GM12878 (cell line): Measurements from ENCODE around the gene DIS3L2. TPM values are rescaled to one million over a fixed set of nuclear protein-coding genes. Genes with fewer than 3 reads are reported as not detected.

Source experiments
- ATAC-seq: fragments of 200-7000 bp; cut with Tn5 transposase; 3 replicates; pipeline ENCODE4 v1.9.1; 2020; ENCODE audit warnings: mild to moderate bottlenecking, moderate library complexity
- BruUV-seq: library from RNA; stranded (reverse); fragments of 400-500 nt; replicated peaks from 2 replicates; lab custom pipeline; 2021; lab: Mats Ljungman, UMichigan
- CTCF ChIA-PET: fragments of 300-600 bp; sonication (Branson Sonifier 250); formaldehyde crosslinking; extraction: SDS; loops from one replicate; lab custom pipeline; 2021; ENCODE audit warnings: inconsistent platforms; lab: Yijun Ruan, JAX
- POLR2A ChIA-PET: fragments of 350-600 bp; formaldehyde crosslinking; extraction: SDS; loops from one replicate; lab custom pipeline; 2021; ENCODE audit warnings: inconsistent platforms; lab: Charles Lee
- RAD21 ChIA-PET: fragments of 300-600 bp; sonication (Branson Sonifier 250); formaldehyde crosslinking; loops from one replicate; lab custom pipeline; 2023; ENCODE audit warnings: antibody characterized with exemption; ENCODE audit not compliant: unreplicated experiment; lab: Charles Lee
- SMC1A ChIA-PET: fragments of 300-600 bp; sonication (Branson Sonifier 250); formaldehyde crosslinking; loops from one replicate; lab custom pipeline; 2023; ENCODE audit not compliant: unreplicated experiment, uncharacterized antibody; lab: Charles Lee
- DNase-seq: peaks from one replicate; pipeline ENCODE4 v3.0.0-alpha.2; 2011; ENCODE audit warnings: low read depth, low spot score
- FAIRE-seq: peaks from 3 replicates; lab custom pipeline; 2011; peaks lifted over from hg19 to GRCh38; lab: Jason Lieb, UNC
- H2AFZ ChIP-seq: 2 replicates; pipeline ENCODE4 v1.6.0; 2011; ENCODE audit warnings: low read depth, low read length, control low read depth; ENCODE audit not compliant: control insufficient read depth
- H3K27ac ChIP-seq: 2 replicates; pipeline ENCODE4 v1.5.1; 2011; ENCODE audit warnings: control low read depth; ENCODE audit not compliant: control insufficient read depth, insufficient read depth
- H3K27me3 ChIP-seq, 2 experiments: replicated peaks in 1 of 2; 2 replicates each; pipeline versions ENCODE4 v1.6.0 to v1.6.1; 2011; ENCODE audit warnings: low read length in 1 of 2; ENCODE audit not compliant: control insufficient read depth in 2 of 2, insufficient read depth in 2 of 2
- H3K36me3 ChIP-seq, 2 experiments: 2 replicates each; pipeline ENCODE4 v1.5.1; 2011; ENCODE audit warnings: low read length in 1 of 2; ENCODE audit not compliant: control insufficient read depth in 2 of 2, insufficient read depth in 2 of 2
- H3K4me1 ChIP-seq: 2 replicates; pipeline ENCODE4 v1.6.1; 2011; ENCODE audit warnings: mild to moderate bottlenecking, low read length, moderate library complexity, mixed read lengths; ENCODE audit not compliant: control insufficient read depth, insufficient read depth
- H3K4me2 ChIP-seq: 2 replicates; pipeline ENCODE4 v1.6.0; 2011; ENCODE audit warnings: control low read depth; ENCODE audit not compliant: control insufficient read depth, insufficient read depth
- H3K4me3 ChIP-seq: fragments of 200-600 bp; sonication (generic); 2 replicates; pipeline ENCODE4 v1.5.1; 2016
- H3K79me2 ChIP-seq: 2 replicates; pipeline ENCODE4 v1.6.0; 2011; ENCODE audit warnings: low read length; ENCODE audit not compliant: control insufficient read depth, insufficient read depth
- H3K9ac ChIP-seq: 2 replicates; pipeline ENCODE4 v1.8.0; 2011; ENCODE audit warnings: low read length, control low read depth, mixed read lengths; ENCODE audit not compliant: control insufficient read depth, insufficient read depth
- H3K9me3 ChIP-seq: replicated peaks from 3 replicates; pipeline ENCODE4 v1.5.1; 2011; ENCODE audit warnings: mild to moderate bottlenecking, low read length; ENCODE audit not compliant: control insufficient read depth, insufficient read depth
- H4K20me1 ChIP-seq: 2 replicates; pipeline ENCODE4 v1.6.0; 2011; ENCODE audit not compliant: control insufficient read depth, insufficient read depth
- BRCA1 ChIP-seq: IDR thresholded peaks from 2 replicates; pipeline ENCODE4 v1.6.1; 2011; ENCODE audit warnings: low read depth, low read length, improper control_type of control experiment
- CREM ChIP-seq: IDR thresholded peaks from 2 replicates; pipeline ENCODE4 v1.6.1; 2014; ENCODE audit warnings: antibody characterized with exemption, low read depth
- PAX5 ChIP-seq: IDR thresholded peaks from 2 replicates; pipeline ENCODE4 v1.6.1; 2011; ENCODE audit warnings: low read depth, low read length, borderline replicate concordance
- REST ChIP-seq: IDR thresholded peaks from 2 replicates; pipeline ENCODE4 v1.6.1; 2012; ENCODE audit warnings: mild to moderate bottlenecking, low read depth, low read length
- YY1 ChIP-seq: IDR thresholded peaks from 2 replicates; pipeline ENCODE4 v1.6.1; 2011; ENCODE audit warnings: low read depth, mild to moderate bottlenecking, low read length
- ZNF274 ChIP-seq: IDR thresholded peaks from one replicate; pipeline ENCODE4 v1.8.0; 2011; ENCODE audit not compliant: insufficient read length, insufficient read depth
- WGBS: methylation state at CpG from one replicate; pipeline ENCODE4 v1.1.6; 2016; ENCODE audit warnings: low lambda C conversion rate; ENCODE audit not compliant: insufficient replicate concordance, insufficient coverage; ENCODE audit errors: missing lambda C conversion rate; 5-methylcytosine and 5-hydroxymethylcytosine counted together
- in situ Hi-C: fragments of 300-500 bp; cut with MboI; formaldehyde crosslinking; loops from 9 replicates; pipeline ENCODE4 v1.14.3; 2018; ENCODE audit warnings: mixed read lengths
- intact Hi-C: fragments of 100-400 bp; cut with micrococcal nuclease; formaldehyde crosslinking; loops from one replicate; pipeline ENCODE4 v1.14.2; 2022; ENCODE audit not compliant: unreplicated experiment
- polyA plus RNA-seq, 11 experiments: library from polyadenylated mRNA; depleted of rRNA in 4 of 11; unstranded in 6 of 11; stranded (reverse) in 5 of 11; fragments of >200 nt; fragmentation: Nextera tagmentation in 4 of 11; fragmentation: Illumina TruSeq in 1 of 11; extraction: Ambion mirVana in 4 of 11; extraction: Trizol in 1 of 11; gene quantifications; 1 replicate in 1 of 11; 2 replicates in 10 of 11; pipeline versions ENCODE4 v1.2.1 to v1.2.3, GENCODE V29; 2011 to 2016; ENCODE audit warnings: inconsistent platforms in 2 of 11, missing spikeins in 2 of 11, low read depth in 1 of 11
- total RNA-seq, 4 experiments: library from RNA; depleted of rRNA in 3 of 4; stranded (reverse); fragments of >200 nt in 3 of 4; fragmentation: Illumina TruSeq in 1 of 4; extraction: Trizol in 1 of 4; gene quantifications; 2 replicates each; pipeline versions ENCODE4 v1.2.1 to v1.2.3, GENCODE V29; 2013 to 2021
- TF ChIP-seq, protein P1 (sequence below): fragments of 450-650 bp; formaldehyde crosslinking; IDR thresholded peaks from 2 replicates; pipeline ENCODE4 v1.4.0; 2022; ENCODE audit warnings: mild to moderate bottlenecking, moderate library complexity
- TF ChIP-seq, protein P2 (sequence below): IDR thresholded peaks from 2 replicates; pipeline ENCODE4 v1.6.1; 2011; ENCODE audit warnings: low read depth, low read length, improper control_type of control experiment, borderline replicate concordance

DIS3L2 gene
- total and polyA plus RNA-seq, 10 of the 15 experiments (the other 5 are each of a cell fraction or from before 2014, with no cell fraction given) = 3.5 to 27.1 (median 16.0) TPM

GRCh38 chr2:232280341-232280740 is 318.8 kb downstream of the DIS3L2 start:
- BruUV-seq = no TSS peak
- RAD21 ChIA-PET = no interaction called here

GRCh38 chr2:232281858-232282507 is 320.5 kb downstream of the DIS3L2 start:
- H3K4me2 ChIP-seq = no peak overlapping the region
- no peaks in the 10 kb centered on the region for H4K20me1 ChIP-seq
- BruUV-seq = no TSS peak
- FAIRE-seq (no peak), ATAC-seq (no peak), DNase-seq (no peak)
- H3K27ac ChIP-seq = no peak overlapping the region
- no peak overlapping the region for H2AFZ ChIP-seq
- no peaks in the 10 kb centered on the region for H3K79me2 ChIP-seq
- H3K4me1 ChIP-seq = no peaks in the 10 kb centered on the region
- in situ Hi-C loops (no loop called here), intact Hi-C loops (no loop called here)
- H3K4me3 ChIP-seq = no peak overlapping the region
- no peaks in the 10 kb centered on the region; the same call in 2 of the 3 replicates for H3K9me3 ChIP-seq
- no peak overlapping the region for H3K9ac ChIP-seq
- ChIA-PET RAD21 (no interaction called here), SMC1A (no interaction called here), CTCF (interaction anchor here (2.2 to 2.7 kb wide), 2 partner anchors 10 to 11 kb away, joined by 13 to 18 read pairs; no protein-coding TSS in a partner anchor), POLR2A (no interaction called here)
- no peaks in the 10 kb centered on the region for H3K27me3 ChIP-seq
- no peaks in the 10 kb centered on the region for H3K36me3 ChIP-seq
- WGBS = 94% methylated on average over 5 of the region's 6 CpGs
- TF ChIP-seq REST (no peak), CREM (no peak), ZNF274 (no peak)
- TF ChIP-seq, protein P1, sequence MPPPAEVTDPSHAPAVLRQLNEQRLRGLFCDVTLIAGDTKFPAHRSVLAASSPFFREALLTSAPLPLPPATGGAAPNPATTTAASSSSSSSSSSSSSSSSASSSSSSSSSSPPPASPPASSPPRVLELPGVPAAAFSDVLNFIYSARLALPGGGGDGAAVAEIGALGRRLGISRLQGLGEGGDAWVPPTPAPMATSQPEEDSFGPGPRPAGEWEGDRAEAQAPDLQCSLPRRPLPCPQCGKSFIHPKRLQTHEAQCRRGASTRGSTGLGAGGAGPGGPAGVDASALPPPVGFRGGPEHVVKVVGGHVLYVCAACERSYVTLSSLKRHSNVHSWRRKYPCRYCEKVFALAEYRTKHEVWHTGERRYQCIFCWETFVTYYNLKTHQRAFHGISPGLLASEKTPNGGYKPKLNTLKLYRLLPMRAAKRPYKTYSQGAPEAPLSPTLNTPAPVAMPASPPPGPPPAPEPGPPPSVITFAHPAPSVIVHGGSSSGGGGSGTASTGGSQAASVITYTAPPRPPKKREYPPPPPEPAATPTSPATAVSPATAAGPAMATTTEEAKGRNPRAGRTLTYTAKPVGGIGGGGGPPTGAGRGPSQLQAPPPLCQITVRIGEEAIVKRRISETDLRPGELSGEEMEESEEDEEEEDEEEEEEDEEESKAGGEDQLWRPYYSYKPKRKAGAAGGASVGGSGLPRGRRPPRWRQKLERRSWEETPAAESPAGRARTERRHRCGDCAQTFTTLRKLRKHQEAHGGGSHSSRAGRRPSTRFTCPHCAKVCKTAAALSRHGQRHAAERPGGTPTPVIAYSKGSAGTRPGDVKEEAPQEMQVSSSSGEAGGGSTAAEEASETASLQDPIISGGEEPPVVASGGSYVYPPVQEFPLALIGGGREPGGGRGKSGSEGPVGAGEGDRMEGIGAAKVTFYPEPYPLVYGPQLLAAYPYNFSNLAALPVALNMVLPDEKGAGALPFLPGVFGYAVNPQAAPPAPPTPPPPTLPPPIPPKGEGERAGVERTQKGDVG = no peak

More at GRCh38 chr2:232280341-232280740, 318.8 kb downstream of the DIS3L2 start:
- H3K36me3 ChIP-seq = peaks cover 0 to 1% of the 10 kb centered on the region in 2 experiments; a peak in 2 of 4 replicates
- H4K20me1 ChIP-seq = no peaks in the 10 kb centered on the region
- ChIA-PET POLR2A (no interaction called here), SMC1A (no interaction called here), CTCF (interaction anchor here (2.2 kb wide), 1 partner anchor 12 kb away, joined by 13 read pairs; no protein-coding TSS in a partner anchor)
- H2AFZ ChIP-seq = no peak overlapping the region
- no peak overlapping the region for H3K27ac ChIP-seq
- intact Hi-C loops (no loop called here), in situ Hi-C loops (no loop called here)
- H3K9ac ChIP-seq = no peak overlapping the region
- no peaks in the 10 kb centered on the region for H3K79me2 ChIP-seq
- no peak overlapping the region for H3K4me3 ChIP-seq
- H3K4me2 ChIP-seq = no peak overlapping the region
- no peak for FAIRE-seq
- no peaks in the 10 kb centered on the region; the same call in 2 of the 3 replicates for H3K9me3 ChIP-seq
- TF ChIP-seq, protein P2, sequence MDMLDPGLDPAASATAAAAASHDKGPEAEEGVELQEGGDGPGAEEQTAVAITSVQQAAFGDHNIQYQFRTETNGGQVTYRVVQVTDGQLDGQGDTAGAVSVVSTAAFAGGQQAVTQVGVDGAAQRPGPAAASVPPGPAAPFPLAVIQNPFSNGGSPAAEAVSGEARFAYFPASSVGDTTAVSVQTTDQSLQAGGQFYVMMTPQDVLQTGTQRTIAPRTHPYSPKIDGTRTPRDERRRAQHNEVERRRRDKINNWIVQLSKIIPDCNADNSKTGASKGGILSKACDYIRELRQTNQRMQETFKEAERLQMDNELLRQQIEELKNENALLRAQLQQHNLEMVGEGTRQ = no peak
- TF ChIP-seq PAX5 (no peak), YY1 (no peak), BRCA1 (no peak)
- ATAC-seq = no peak
- H3K27me3 ChIP-seq = no peaks in the 10 kb centered on the region
- WGBS = 95% methylated on average over 1 of the region's 1 CpG
- H3K4me1 ChIP-seq = peaks cover 10% of the 10 kb centered on the region
- DNase-seq = no peak
